Astrocyte (in vitro differentiated cells and primary cell): ENCODE results near the gene CREB3L2. TPM values are rescaled to one million over a fixed set of nuclear protein-coding genes. Genes with fewer than 3 reads are reported as not detected.

Experiments
- DNase-seq: peaks from one replicate; pipeline ENCODE4 v3.0.0-alpha.2; 2010; ENCODE audit warnings: low read depth
- FAIRE-seq: peaks from 2 replicates; lab custom pipeline; 2011; peaks lifted over from hg19 to GRCh38; lab: Jason Lieb, UNC
- H2AFZ ChIP-seq: 2 replicates; pipeline ENCODE4 v1.6.0; 2012; ENCODE audit warnings: low read depth, low read length, inconsistent platforms
- H3K27ac ChIP-seq: 2 replicates; pipeline ENCODE4 v1.5.1; 2011; ENCODE audit warnings: low read depth, low read length, inconsistent platforms
- H3K27me3 ChIP-seq: 2 replicates; pipeline ENCODE4 v1.6.0; 2011; ENCODE audit warnings: low read length, inconsistent platforms; ENCODE audit not compliant: insufficient read depth
- H3K36me3 ChIP-seq: 2 replicates; pipeline ENCODE4 v1.5.1; 2011; ENCODE audit warnings: low read length, inconsistent platforms; ENCODE audit not compliant: insufficient read depth
- H3K4me1 ChIP-seq: 2 replicates; pipeline ENCODE4 v1.5.1; 2011; ENCODE audit warnings: low read length, inconsistent platforms; ENCODE audit not compliant: insufficient read depth
- H3K4me2 ChIP-seq: 2 replicates; pipeline ENCODE4 v1.6.0; 2012; ENCODE audit warnings: low read length, inconsistent platforms
- H3K4me3 ChIP-seq: 2 replicates; pipeline ENCODE4 v1.5.1; 2011; ENCODE audit warnings: low read depth, mild to moderate bottlenecking, low read length, inconsistent platforms; ENCODE audit not compliant: insufficient read depth
- H3K79me2 ChIP-seq: 2 replicates; pipeline ENCODE4 v1.6.0; 2012; ENCODE audit warnings: mild to moderate bottlenecking, low read length, inconsistent platforms; ENCODE audit not compliant: insufficient read depth
- H3K9ac ChIP-seq: 2 replicates; pipeline ENCODE4 v1.6.0; 2012; ENCODE audit warnings: mild to moderate bottlenecking, low read length, inconsistent platforms
- H3K9me3 ChIP-seq: 2 replicates; pipeline ENCODE4 v1.5.1; 2012; ENCODE audit warnings: low read depth, mild to moderate bottlenecking, low read length, inconsistent platforms; ENCODE audit not compliant: insufficient read depth
- H4K20me1 ChIP-seq: 2 replicates; pipeline ENCODE4 v1.6.0; 2012; ENCODE audit warnings: low read length, inconsistent platforms; ENCODE audit not compliant: insufficient read depth
- H3K27ac Mint-ChIP-seq: one replicate; pipeline ENCODE4 v1.8.0; 2021; ENCODE audit warnings: mild to moderate bottlenecking, mixed read lengths; ENCODE audit not compliant: unreplicated experiment
- H3K27me3 Mint-ChIP-seq: one replicate; pipeline ENCODE4 v1.8.0; 2021; ENCODE audit warnings: low read depth, mixed read lengths; ENCODE audit not compliant: unreplicated experiment
- H3K36me3 Mint-ChIP-seq: one replicate; pipeline ENCODE4 v1.8.0; 2021; ENCODE audit warnings: low read depth, mixed read lengths; ENCODE audit not compliant: unreplicated experiment
- H3K4me1 Mint-ChIP-seq: one replicate; pipeline ENCODE4 v1.8.0; 2021; ENCODE audit warnings: low read depth, mixed read lengths; ENCODE audit not compliant: unreplicated experiment
- H3K4me3 Mint-ChIP-seq: one replicate; pipeline ENCODE4 v1.8.0; 2021; ENCODE audit warnings: mild to moderate bottlenecking, moderate library complexity, mixed read lengths; ENCODE audit not compliant: unreplicated experiment
- H3K9me3 Mint-ChIP-seq: one replicate; pipeline ENCODE4 v1.8.0; 2021; ENCODE audit warnings: mild to moderate bottlenecking, mixed read lengths; ENCODE audit not compliant: unreplicated experiment
- CTCF ChIP-seq: IDR thresholded peaks from 2 replicates; pipeline ENCODE4 v1.5.1; 2011; ENCODE audit warnings: low read depth, mild to moderate bottlenecking, inconsistent platforms, low read length, moderate library complexity; ENCODE audit not compliant: insufficient read depth
- EZH2 ChIP-seq: IDR thresholded peaks from 2 replicates; pipeline ENCODE4 v1.6.1; 2012; ENCODE audit warnings: mild to moderate bottlenecking, low read length, inconsistent platforms; ENCODE audit not compliant: insufficient read depth
- total RNA-seq: library from RNA; stranded (reverse); gene quantifications from 2 replicates; pipeline ENCODE4 v1.2.1, GENCODE V29; 2021

CREB3L2 gene
- total RNA-seq, 1 donor from 2014 or later, result 116 TPM

- H3K4me1 ChIP-seq, result peaks cover 5% of the 10 kb centered on the region
- H3K36me3 ChIP-seq, result peaks cover 37% of the 10 kb centered on the region
- peaks cover 24% of the 10 kb centered on the region for H3K36me3 Mint-ChIP-seq
- no peaks in the 10 kb centered on the region for H3K9me3 ChIP-seq
- FAIRE-seq (no peak), DNase-seq (no peak)
- H3K4me1 Mint-ChIP-seq, result peaks cover 7% of the 10 kb centered on the region
- H3K9ac ChIP-seq, result no peak overlapping the region
- no peaks in the 10 kb centered on the region for H3K27me3 Mint-ChIP-seq
- no peak overlapping the region for H3K27ac Mint-ChIP-seq
- H3K79me2 ChIP-seq, result no peaks in the 10 kb centered on the region
- H3K27ac ChIP-seq, result no peak overlapping the region
- H4K20me1 ChIP-seq, result no peaks in the 10 kb centered on the region
- no peaks in the 10 kb centered on the region for H3K27me3 ChIP-seq
- no peak overlapping the region for H2AFZ ChIP-seq
- no peak overlapping the region for H3K4me3 ChIP-seq
- TF ChIP-seq EZH2 (no peak), CTCF (no peak)
- no peak overlapping the region for H3K4me2 ChIP-seq
- H3K4me3 Mint-ChIP-seq, result no peak overlapping the region
- no peaks in the 10 kb centered on the region for H3K9me3 Mint-ChIP-seq
These were observed 101.7 kb downstream of the CREB3L2 start for GRCh38 chr7:137900137-137900536.

GRCh38 chr7:137898839-137899721 lies 102.8 kb downstream of the CREB3L2 start:
- Histone ChIP-seq H3K36me3 (peaks cover 47% of the 10 kb centered on the region), H3K9ac (peak overlapping the region; percentile 56), H3K27ac (no peak overlapping the region), H4K20me1 (no peaks in the 10 kb centered on the region), H3K4me1 (peaks cover 5% of the 10 kb centered on the region), H3K4me2 (peak overlapping the region; percentile 62), H3K4me3 (no peak overlapping the region), H2AFZ (no peak overlapping the region), H3K27me3 (no peaks in the 10 kb centered on the region), H3K9me3 (no peaks in the 10 kb centered on the region), H3K79me2 (no peaks in the 10 kb centered on the region)
- H3K36me3 Mint-ChIP-seq, result peaks cover 26% of the 10 kb centered on the region
- H3K27ac Mint-ChIP-seq, result peak overlapping the region; percentile 27
- TF ChIP-seq EZH2 (no peak), CTCF (peak; percentile 83)
- H3K4me1 Mint-ChIP-seq, result peaks cover 7% of the 10 kb centered on the region
- H3K9me3 Mint-ChIP-seq, result no peaks in the 10 kb centered on the region
- no peaks in the 10 kb centered on the region for H3K27me3 Mint-ChIP-seq
- no peak overlapping the region for H3K4me3 Mint-ChIP-seq
- DNase-seq, result no peak
- no peak for FAIRE-seq
